ENCODE measurements around the gene C1R.

The C1R gene

GRCh38 chr12:7068994-7069346 lies 23.3 kb downstream of the C1R start:
- Histone ChIP-seq H2AFZ (ENCODE audit: low read length) (no peak overlapping the region), H3K9me3 (replicated peaks; ENCODE audit: insufficient read depth, low read length) (no peaks in the 10 kb centered on the region), H3K27ac (ENCODE audit: low read length) (no peak overlapping the region), H4K20me1 (ENCODE audit: insufficient read depth, low read length) (no peaks in the 10 kb centered on the region), H3K79me2 (ENCODE audit: low read length) (no peaks in the 10 kb centered on the region), H3K36me3 (replicated peaks; ENCODE audit: insufficient read depth, low read length) (no peaks in the 10 kb centered on the region), H3K4me3 (ENCODE audit: low read length) (no peak overlapping the region), H3F3A (ENCODE audit: insufficient read depth, low read length) (no peaks in the 10 kb centered on the region), H3K9me2 (replicated peaks; ENCODE audit: insufficient read depth, low read length) (no peaks in the 10 kb centered on the region), H3K27me3 (replicated peaks; ENCODE audit: insufficient read depth, low read length) (no peaks in the 10 kb centered on the region), H3K9ac (ENCODE audit: low read length) (no peak overlapping the region), H3K4me1 (ENCODE audit: low read length) (no peaks in the 10 kb centered on the region), H3K4me2 (ENCODE audit: low read depth, low read length) (no peak overlapping the region)
- TF ChIP-seq CTCF (IDR thresholded peaks at IDR 0.05; ENCODE audit: low read length) (no peak), EZH2 (optimal IDR thresholded peaks at IDR 0.05; ENCODE audit: low read depth, low read length) (no peak), EZH2phosphoT487 (IDR thresholded peaks at IDR 0.05; ENCODE audit: low read length) (no peak)
- no peak for DNase-seq

- no peaks in the 10 kb centered on the region for H3K9me2 ChIP-seq (replicated peaks; ENCODE audit: insufficient read depth, low read length)
- no peak for DNase-seq
- no peaks in the 10 kb centered on the region for H4K20me1 ChIP-seq (ENCODE audit: insufficient read depth, low read length)
- H3K4me3 ChIP-seq (ENCODE audit: low read length) = no peak overlapping the region
- no peak for TF ChIP-seq EZH2phosphoT487 (IDR thresholded peaks at IDR 0.05; ENCODE audit: low read length)
- no peak for TF ChIP-seq EZH2 (optimal IDR thresholded peaks at IDR 0.05; ENCODE audit: low read depth, low read length)
- H3K27me3 ChIP-seq (replicated peaks; ENCODE audit: insufficient read depth, low read length) = no peaks in the 10 kb centered on the region
- H3K9ac ChIP-seq (ENCODE audit: low read length) = no peak overlapping the region
- H3F3A ChIP-seq (ENCODE audit: insufficient read depth, low read length) = no peaks in the 10 kb centered on the region
- no peaks in the 10 kb centered on the region for H3K9me3 ChIP-seq (replicated peaks; ENCODE audit: insufficient read depth, low read length)
- H3K27ac ChIP-seq (ENCODE audit: low read length) = no peak overlapping the region
- no peak overlapping the region for H3K4me2 ChIP-seq (ENCODE audit: low read depth, low read length)
- no peaks in the 10 kb centered on the region for H3K36me3 ChIP-seq (replicated peaks; ENCODE audit: insufficient read depth, low read length)
- H3K4me1 ChIP-seq (ENCODE audit: low read length) = no peaks in the 10 kb centered on the region
- no peaks in the 10 kb centered on the region for H3K79me2 ChIP-seq (ENCODE audit: low read length)
- no peak overlapping the region for H2AFZ ChIP-seq (ENCODE audit: low read length)
Observed at GRCh38 chr12:7068240-7068993, 23.8 kb downstream of the C1R start.

DNA sequence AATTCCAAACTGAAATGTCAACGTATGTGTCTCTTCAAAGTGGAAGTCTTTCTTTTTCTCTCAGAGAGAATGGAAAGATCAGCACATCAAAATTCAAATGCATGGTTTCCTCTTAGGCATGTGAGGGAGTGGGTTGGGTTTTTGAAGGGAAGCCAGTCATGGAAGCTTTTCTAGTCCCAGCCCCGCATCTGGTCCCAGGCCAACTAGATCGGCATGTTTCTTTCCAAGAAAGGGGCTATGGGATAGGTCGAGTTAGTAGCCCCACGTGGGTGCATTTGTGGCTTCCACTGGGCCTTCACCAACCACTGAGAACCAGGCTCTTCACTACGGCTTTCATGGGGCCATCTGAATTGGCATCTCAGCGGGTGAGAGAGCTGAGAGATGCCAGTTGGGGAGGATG lies 25.1 kb downstream of the C1R start:
- DNase-seq = no peak

More for the DNA sequence above, 25.1 kb downstream of the C1R start:
- Histone ChIP-seq H3K4me3 (ENCODE audit: low read length) (no peak overlapping the region), H3K27me3 (replicated peaks; ENCODE audit: insufficient read depth, low read length) (no peaks in the 10 kb centered on the region), H3K4me2 (ENCODE audit: low read depth, low read length) (no peak overlapping the region), H4K20me1 (ENCODE audit: insufficient read depth, low read length) (no peaks in the 10 kb centered on the region), H3F3A (ENCODE audit: insufficient read depth, low read length) (no peaks in the 10 kb centered on the region), H3K27ac (ENCODE audit: low read length) (no peak overlapping the region), H3K4me1 (ENCODE audit: low read length) (no peaks in the 10 kb centered on the region), H3K9ac (ENCODE audit: low read length) (no peak overlapping the region), H3K9me3 (replicated peaks; ENCODE audit: insufficient read depth, low read length) (no peaks in the 10 kb centered on the region), H3K36me3 (replicated peaks; ENCODE audit: insufficient read depth, low read length) (no peaks in the 10 kb centered on the region), H3K79me2 (ENCODE audit: low read length) (no peaks in the 10 kb centered on the region), H3K9me2 (replicated peaks; ENCODE audit: insufficient read depth, low read length) (no peaks in the 10 kb centered on the region), H2AFZ (ENCODE audit: low read length) (no peak overlapping the region)
- no peak for TF ChIP-seq EZH2 (optimal IDR thresholded peaks at IDR 0.05; ENCODE audit: low read depth, low read length)
- no peak for TF ChIP-seq EZH2phosphoT487 (IDR thresholded peaks at IDR 0.05; ENCODE audit: low read length)
- TF ChIP-seq CTCF (IDR thresholded peaks at IDR 0.05; ENCODE audit: low read length) = no peak

Data from MM.1S (cell line).